GM13976 (cell line): Measurements from ENCODE around the gene SPAG5.

ENCODE experiments used
- DNase-seq: peaks from one replicate; pipeline ENCODE4 v3.0.0; 2012; ENCODE audit warnings: low spot score
- in situ Hi-C: fragments of 300-500 bp; cut with MboI; formaldehyde crosslinking; loops from one replicate; pipeline ENCODE4 v1.12.0; 2022; ENCODE audit warnings: low sequenced_read_pairs, mixed read lengths, inconsistent platforms; ENCODE audit not compliant: unreplicated experiment
- TF ChIP-seq, protein P1 (sequence below): IDR thresholded peaks from 2 replicates; pipeline ENCODE4 v1.5.1; 2012; ENCODE audit warnings: borderline replicate concordance, mild to moderate bottlenecking; ENCODE audit not compliant: insufficient read depth; ENCODE audit errors: extremely low read depth, missing control alignments, control extremely low read depth

The SPAG5 gene

DNA sequence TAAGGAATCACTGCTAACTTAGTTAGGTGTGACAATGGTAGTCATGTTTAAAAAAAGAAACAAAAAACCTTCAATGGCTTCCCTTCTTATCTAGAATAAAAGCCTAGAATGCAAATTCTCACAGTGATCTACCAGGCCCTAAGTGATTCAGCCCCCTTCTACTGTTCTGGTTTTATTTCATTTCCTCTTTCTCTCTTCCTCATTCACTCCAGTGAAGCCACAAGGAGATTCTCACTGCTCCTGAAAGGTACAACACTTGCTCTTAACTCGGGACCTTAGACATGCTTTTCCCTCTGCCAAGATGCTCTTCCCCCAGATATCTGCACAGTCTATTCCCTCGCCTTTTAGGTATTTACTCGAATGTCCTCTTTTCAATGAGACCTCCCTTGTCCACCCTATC is 31.2 kb downstream of the SPAG5 start:
- peak; percentile 68 for DNase-seq
- in situ Hi-C loops, result no loop called here
- TF ChIP-seq, protein P1, sequence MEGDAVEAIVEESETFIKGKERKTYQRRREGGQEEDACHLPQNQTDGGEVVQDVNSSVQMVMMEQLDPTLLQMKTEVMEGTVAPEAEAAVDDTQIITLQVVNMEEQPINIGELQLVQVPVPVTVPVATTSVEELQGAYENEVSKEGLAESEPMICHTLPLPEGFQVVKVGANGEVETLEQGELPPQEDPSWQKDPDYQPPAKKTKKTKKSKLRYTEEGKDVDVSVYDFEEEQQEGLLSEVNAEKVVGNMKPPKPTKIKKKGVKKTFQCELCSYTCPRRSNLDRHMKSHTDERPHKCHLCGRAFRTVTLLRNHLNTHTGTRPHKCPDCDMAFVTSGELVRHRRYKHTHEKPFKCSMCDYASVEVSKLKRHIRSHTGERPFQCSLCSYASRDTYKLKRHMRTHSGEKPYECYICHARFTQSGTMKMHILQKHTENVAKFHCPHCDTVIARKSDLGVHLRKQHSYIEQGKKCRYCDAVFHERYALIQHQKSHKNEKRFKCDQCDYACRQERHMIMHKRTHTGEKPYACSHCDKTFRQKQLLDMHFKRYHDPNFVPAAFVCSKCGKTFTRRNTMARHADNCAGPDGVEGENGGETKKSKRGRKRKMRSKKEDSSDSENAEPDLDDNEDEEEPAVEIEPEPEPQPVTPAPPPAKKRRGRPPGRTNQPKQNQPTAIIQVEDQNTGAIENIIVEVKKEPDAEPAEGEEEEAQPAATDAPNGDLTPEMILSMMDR, result no peak

DNA sequence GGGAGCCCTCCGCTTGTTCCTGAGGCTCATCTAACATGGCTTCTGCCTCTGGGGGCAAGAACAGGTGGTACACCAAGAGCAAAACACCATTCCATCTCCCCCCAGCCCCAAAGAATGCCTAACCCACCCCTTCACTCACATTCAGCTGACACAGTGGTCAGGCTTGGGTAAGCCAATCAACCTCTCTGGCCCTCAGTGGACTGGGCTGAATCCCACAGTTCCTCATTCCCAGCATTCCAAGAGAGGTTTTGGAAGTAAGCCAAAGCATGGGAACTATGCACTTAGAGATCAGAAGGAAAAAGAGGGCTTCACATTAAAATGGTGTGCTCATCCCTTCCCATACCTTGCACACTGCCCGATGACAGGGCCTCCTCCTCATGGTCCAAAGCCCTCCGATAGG is 35.4 kb downstream of the SPAG5 start:
- in situ Hi-C loops, result no loop called here
- DNase-seq, result no peak
- TF ChIP-seq, protein P1, result no peak

DNA sequence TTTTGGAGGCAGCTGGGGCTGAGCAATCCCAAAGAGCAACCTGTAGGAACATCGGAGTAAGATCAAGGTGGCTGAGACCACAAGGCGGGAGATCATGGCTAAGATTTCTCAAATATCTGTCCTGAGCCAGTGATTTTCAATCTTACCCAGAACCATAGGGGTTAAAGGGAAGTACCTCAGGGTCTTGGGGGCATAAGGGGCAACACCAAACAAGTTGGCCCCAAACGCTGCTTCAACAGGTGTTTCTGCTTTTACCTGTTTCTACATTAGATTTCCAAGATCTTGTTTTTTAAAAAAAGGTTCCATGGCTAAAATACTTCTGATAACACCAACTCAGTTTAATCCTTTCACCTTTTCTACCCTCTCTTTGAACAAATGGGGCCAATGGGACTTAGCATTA is 43.8 kb downstream of the SPAG5 start:
- in situ Hi-C loops, result no loop called here
- no peak for DNase-seq
- TF ChIP-seq, protein P1, result no peak

DNA sequence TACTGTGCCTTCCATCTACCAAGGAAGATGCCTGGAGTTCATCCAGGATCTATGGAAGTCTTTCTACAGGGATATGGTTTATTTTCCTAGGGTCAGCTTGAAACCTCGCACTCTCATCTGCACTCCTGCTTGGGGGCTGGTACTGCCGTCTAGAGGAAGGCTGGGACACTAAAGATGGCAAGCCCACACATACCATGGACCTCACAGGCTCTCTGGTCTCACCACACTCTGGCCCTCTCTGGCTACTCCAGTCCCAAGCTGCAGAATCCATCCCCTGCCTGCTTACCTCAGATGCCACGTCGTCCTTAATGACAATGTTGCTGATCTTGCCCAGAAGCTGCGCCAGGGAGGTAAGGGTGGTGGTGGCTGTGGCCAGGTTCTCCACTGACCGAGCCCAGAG is 44.3 kb downstream of the SPAG5 start:
- TF ChIP-seq, protein P1, result peak; percentile 30
- in situ Hi-C loops, result no loop called here
- DNase-seq, result no peak

DNA sequence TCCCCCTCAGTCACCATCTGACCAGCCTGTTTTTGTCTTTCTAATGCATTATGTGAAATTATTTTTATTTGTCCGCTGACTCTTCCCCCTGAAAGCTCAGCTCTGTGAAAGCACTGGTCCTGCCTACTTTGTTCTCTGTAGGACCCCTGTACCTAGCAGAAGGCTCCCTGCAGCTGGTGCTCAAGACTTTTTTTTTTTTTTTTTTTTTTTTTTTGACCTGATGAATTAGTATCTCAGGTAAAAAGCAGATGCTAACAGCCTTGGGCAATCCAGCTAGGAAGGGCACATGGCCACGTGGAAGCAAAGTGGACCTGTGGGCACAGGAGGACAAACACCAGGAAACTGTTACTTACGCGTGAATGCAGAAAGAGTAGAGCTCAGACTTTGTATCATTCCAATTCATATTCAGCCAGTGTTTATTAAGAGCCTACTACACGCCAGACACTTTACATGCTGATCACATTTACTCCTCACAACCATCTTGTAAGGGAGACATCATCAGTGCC is 45.8 kb downstream of the SPAG5 start:
- TF ChIP-seq, protein P1, result no peak
- in situ Hi-C loops, result no loop called here
- DNase-seq, result no peak

DNA sequence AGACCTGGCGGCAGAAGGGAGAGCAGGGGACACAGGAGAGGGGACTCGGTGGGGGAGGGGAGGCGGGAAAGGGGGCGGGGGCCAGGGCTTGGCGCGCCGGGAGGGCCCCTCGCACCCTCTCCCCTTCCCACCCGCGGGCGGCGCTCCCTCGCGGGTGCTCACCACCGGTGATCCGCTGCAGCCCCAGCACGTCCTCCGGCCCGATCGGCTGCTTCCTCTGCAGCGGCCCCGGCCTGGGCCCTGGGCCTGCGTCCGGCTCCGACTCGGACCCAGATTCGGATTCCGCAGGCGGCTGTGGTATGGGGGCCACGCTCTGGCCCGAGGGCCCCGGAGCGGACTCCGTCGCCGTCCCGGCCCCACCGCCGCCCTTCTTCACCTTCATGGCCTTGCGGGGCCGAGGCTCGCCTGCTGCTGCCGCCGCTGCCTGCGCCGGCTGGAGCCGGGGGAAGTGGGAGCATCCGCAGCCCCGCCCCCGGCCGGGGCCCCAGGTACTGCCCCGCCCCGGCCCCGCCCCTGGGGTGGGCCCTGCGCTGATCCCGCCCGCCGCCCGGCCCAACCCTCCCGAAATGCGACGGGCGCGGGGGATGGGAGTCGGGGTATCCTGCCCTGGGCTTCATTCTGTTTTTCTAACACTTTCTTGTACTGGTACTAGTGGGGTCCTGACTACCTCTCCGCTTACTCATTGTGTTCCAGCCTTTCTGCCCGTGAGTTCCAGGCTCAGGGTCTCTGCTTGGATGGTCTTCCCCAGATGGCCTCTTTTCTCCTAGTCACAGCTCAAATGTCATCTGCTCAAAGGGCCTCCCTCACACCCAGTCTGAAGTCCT is 46.4 kb downstream of the SPAG5 start, which contains the start of gene UNC119:
Gene UNC119, minus strand, starts transcription at position 449 of the 824 bp plus-strand sequence. Its CDS starts 67 bp downstream, at position 382.
- in situ Hi-C loops, result no loop called here
- TF ChIP-seq, protein P1, result no peak
- DNase-seq, result peak; percentile 95
